ENCODE measurements around the gene KRT40. TPM values are rescaled to one million over a fixed set of nuclear protein-coding genes. Genes with fewer than 3 reads are reported as not detected.

The KRT40 gene
- total RNA-seq, 1 experiment from 2014 or later, result not detected

- intact Hi-C loops (cut with micrococcal nuclease), result no loop called here
- ATAC-seq, result no peak
Observed at GRCh38 chr17:40978575-40979151, 5.5 kb downstream of the KRT40 start.

GRCh38 chr17:40975516-40975915, 8.6 kb downstream of the KRT40 start:
- Histone ChIP-seq H3K79me2 (ENCODE audit: insufficient read depth, low read length) (no peaks in the 10 kb centered on the region), H4K20me1 (ENCODE audit: insufficient read depth) (no peaks in the 10 kb centered on the region), H3K36me3 (ENCODE audit: control insufficient read depth in 1 of 2, insufficient read depth in 2 of 2, low read length in 2 of 2) (no peaks in the 10 kb centered on the region), H3K4me1 (ENCODE audit: control insufficient read depth in 1 of 2, insufficient read depth in 2 of 2, low read length in 2 of 2) (peaks cover under 1 to 5% of the 10 kb centered on the region in 2 experiments; a peak in 3 of 4 replicates), H3K27me3 (ENCODE audit: insufficient read depth, low read length) (no peaks in the 10 kb centered on the region), H3K9ac (ENCODE audit: low read length) (no peak overlapping the region), H3K9me2 (ENCODE audit: insufficient read depth) (no peaks in the 10 kb centered on the region), H2AFZ (ENCODE audit: low read depth, low read length, poor library complexity, severe bottlenecking) (no peak overlapping the region), H3K9me3 (ENCODE audit: control insufficient read depth in 1 of 2, insufficient read depth in 1 of 2, low read depth in 1 of 2, low read length in 2 of 2) (no peaks in the 10 kb centered on the region), H3K27ac (ENCODE audit: low read depth, low read length) (no peak overlapping the region), H3K4me3 (replicated peaks in 1 of 2; ENCODE audit: low read depth in 1 of 2, low read length in 2 of 2) (no peak overlapping the region), H3K4me2 (ENCODE audit: low read length) (no peak overlapping the region)
- ChIA-PET POLR2A (no interaction called here), CTCF (no interaction called here), RAD21 (ENCODE audit: low non-redundant PET in 1 of 2, low total read pairs in 2 of 2, uncharacterized antibody in 2 of 2, unreplicated experiment in 2 of 2) (no interaction called here)
- ATAC-seq, result no peak
- no TSS peak for BruUV-seq (replicated peaks)
- intact Hi-C loops (cut with micrococcal nuclease), result no loop called here
- no peak for DNase-seq (ENCODE audit: low read depth, low spot score)
- TF ChIP-seq ELF1 (IDR thresholded peaks at IDR 0.05; ENCODE audit: borderline replicate concordance, low read depth) (no peak), RAD21 (IDR thresholded peaks at IDR 0.05; ENCODE audit: low read depth) (no peak), ZFX (IDR thresholded peaks at IDR 0.05) (no peak), SP1 (IDR thresholded peaks at IDR 0.05; ENCODE audit: low read depth) (no peak), SIN3A (IDR thresholded peaks at IDR 0.05; ENCODE audit: low read depth) (no peak), YY1 (IDR thresholded peaks at IDR 0.05; ENCODE audit: extremely low read depth, insufficient replicate concordance, low read depth, low read length) (no peak), POLR2A (IDR thresholded peaks at IDR 0.05; ENCODE audit: borderline replicate concordance, extremely low read depth, insufficient read depth, insufficient read length) (no peak), CBX3 (IDR thresholded peaks at IDR 0.05; ENCODE audit: low read depth) (no peak), EZH2phosphoT487 (IDR thresholded peaks at IDR 0.05; ENCODE audit: borderline replicate concordance) (no peak), TCF7L2 (IDR thresholded peaks at IDR 0.05; ENCODE audit: borderline replicate concordance, extremely low read depth, insufficient read depth, insufficient read length) (no peak), ATF3 (IDR thresholded peaks at IDR 0.05) (no peak), EZH2 (IDR thresholded peaks at IDR 0.05) (no peak), FOSL1 (IDR thresholded peaks at IDR 0.05; ENCODE audit: low read depth) (no peak), SRF (IDR thresholded peaks at IDR 0.05; ENCODE audit: low read depth) (no peak)

More at GRCh38 chr17:40978575-40979151, 5.5 kb downstream of the KRT40 start:
- Histone ChIP-seq H3K9me3 (ENCODE audit: control insufficient read depth in 1 of 2, insufficient read depth in 1 of 2, low read depth in 1 of 2, low read length in 2 of 2) (no peaks in the 10 kb centered on the region), H3K4me1 (ENCODE audit: control insufficient read depth in 1 of 2, insufficient read depth in 2 of 2, low read length in 2 of 2) (peaks cover 4% of the 10 kb centered on the region in 2 experiments; a peak in 3 of 4 replicates), H4K20me1 (ENCODE audit: insufficient read depth) (no peaks in the 10 kb centered on the region), H3K9ac (ENCODE audit: low read length) (no peak overlapping the region), H3K4me2 (ENCODE audit: low read length) (no peak overlapping the region), H3K79me2 (ENCODE audit: insufficient read depth, low read length) (no peaks in the 10 kb centered on the region), H3K27me3 (ENCODE audit: insufficient read depth, low read length) (no peaks in the 10 kb centered on the region), H3K36me3 (ENCODE audit: control insufficient read depth in 1 of 2, insufficient read depth in 2 of 2, low read length in 2 of 2) (no peaks in the 10 kb centered on the region), H3K4me3 (replicated peaks in 1 of 2; ENCODE audit: low read depth in 1 of 2, low read length in 2 of 2) (no peak overlapping the region), H3K9me2 (ENCODE audit: insufficient read depth) (no peaks in the 10 kb centered on the region), H3K27ac (ENCODE audit: low read depth, low read length) (no peak overlapping the region), H2AFZ (ENCODE audit: low read depth, low read length, poor library complexity, severe bottlenecking) (no peak overlapping the region)
- no peak for TF ChIP-seq ZNF274 (IDR thresholded peaks at IDR 0.05; ENCODE audit: low read depth, low read length)
- TF ChIP-seq MAX (IDR thresholded peaks at IDR 0.05), result no peak
- TF ChIP-seq CEBPB (IDR thresholded peaks at IDR 0.05; ENCODE audit: low read depth), result no peak
- TF ChIP-seq EGR1 (IDR thresholded peaks at IDR 0.05; ENCODE audit: low read depth), result no peak
- no peak for TF ChIP-seq TCF7L2 (IDR thresholded peaks at IDR 0.05; ENCODE audit: borderline replicate concordance, extremely low read depth, insufficient read depth, insufficient read length)
- no peak for TF ChIP-seq POLR2AphosphoS5 (IDR thresholded peaks at IDR 0.05; ENCODE audit: low read depth, low read length)
- TF ChIP-seq JUND (IDR thresholded peaks at IDR 0.05), result no peak
- ChIA-PET CTCF (no interaction called here), POLR2A (interaction anchor here (0.7 kb wide), 1 partner anchor 378 kb away, joined by 3 read pairs; no protein-coding TSS in a partner anchor), RAD21 (ENCODE audit: low non-redundant PET in 1 of 2, low total read pairs in 2 of 2, uncharacterized antibody in 2 of 2, unreplicated experiment in 2 of 2) (no interaction called here)
- BruUV-seq (replicated peaks), result no TSS peak
- DNase-seq (ENCODE audit: low read depth, low spot score), result no peak

All from HCT116 (cell line).